NOMO-1 (cell line): ENCODE data around the gene SUSD5.
"Not testable (repeated sequence)": the region's sequence is repeated elsewhere in the genome, so short reads cannot be mapped to it uniquely, and the experiment has no call there.

Experiments used
- DNase-seq, 2 experiments: peaks; one replicate each; lab custom pipeline; 2025; ENCODE audit not compliant: unreplicated experiment in 2 of 2; lab: John Stamatoyannopoulos, UW

Gene SUSD5

GRCh38 chr3:33155301-33155700 lies 63.3 kb downstream of the SUSD5 start:
- DNase-seq, result no peak

GRCh38 chr3:33153782-33154181 lies 64.8 kb downstream of the SUSD5 start:
- no peak for DNase-seq

GRCh38 chr3:33152363-33153360 lies 65.9 kb downstream of the SUSD5 start:
- DNase-seq, result no peak

GRCh38 chr3:33149342-33149741 lies 69.3 kb downstream of the SUSD5 start:
- DNase-seq, result peak; percentile 26 to 54

GRCh38 chr3:33146791-33147445 lies 71.7 kb downstream of the SUSD5 start:
- no peak for DNase-seq

- no peak for DNase-seq
Measured at GRCh38 chr3:33145901-33146580, 72.6 kb downstream of the SUSD5 start.

- no peak for DNase-seq
Measured at GRCh38 chr3:33145221-33145900, 73.2 kb downstream of the SUSD5 start.

GRCh38 chr3:33144433-33144832 lies 74.2 kb downstream of the SUSD5 start:
- DNase-seq, result no peak

- DNase-seq, result no peak
Measured at GRCh38 chr3:33141006-33141405, 77.6 kb downstream of the SUSD5 start.

GRCh38 chr3:33139996-33140395 lies 78.6 kb downstream of the SUSD5 start:
- no peak for DNase-seq

- not testable (repeated sequence) for DNase-seq
Measured at GRCh38 chr3:33139006-33139623, 79.5 kb downstream of the SUSD5 start.

GRCh38 chr3:33137691-33138090 lies 80.9 kb downstream of the SUSD5 start:
- no peak for DNase-seq

GRCh38 chr3:33134026-33134625 lies 84.5 kb downstream of the SUSD5 start:
- no peak for DNase-seq

- no peak for DNase-seq
Measured at GRCh38 chr3:33132019-33132360, 86.6 kb downstream of the SUSD5 start.

GRCh38 chr3:33131331-33132018 lies 87.1 kb downstream of the SUSD5 start:
- peak; percentile 65 to 66 for DNase-seq

GRCh38 chr3:33130144-33130543 lies 88.5 kb downstream of the SUSD5 start:
- DNase-seq, result no peak

- DNase-seq, result no peak
Measured at GRCh38 chr3:33128706-33129105, 89.9 kb downstream of the SUSD5 start.

- no peak for DNase-seq
Measured at GRCh38 chr3:33125840-33126239, 92.8 kb downstream of the SUSD5 start.

- no peak for DNase-seq
Measured at GRCh38 chr3:33124638-33125037, 94.0 kb downstream of the SUSD5 start.
